ENCODE measurements around the gene ALDH18A1.
"Not testable (repeated sequence)": the region's sequence is repeated elsewhere in the genome, so short reads cannot be mapped to it uniquely, and the experiment has no call there.

The ALDH18A1 gene

GRCh38 chr10:95656291-95657164 is at the start of gene ALDH18A1:
ALDH18A1 (minus strand) TSS chr10:95656711; CDS start chr10:95653377, 3,334 bp downstream.
- peak; percentile 92 for DNase-seq

- DNase-seq: no peak
These were observed 41.9 kb upstream of the ALDH18A1 start for GRCh38 chr10:95698415-95698814.

GRCh38 chr10:95697429-95697828 is 40.9 kb upstream of the ALDH18A1 start:
- no peak for DNase-seq

GRCh38 chr10:95694665-95695064 is 38.2 kb upstream of the ALDH18A1 start:
- DNase-seq: no peak

GRCh38 chr10:95693668-95694534 is 37.4 kb upstream of the ALDH18A1 start, which contains the start of gene TCTN3:
TCTN3 (minus strand) TSS chr10:95693927; CDS start chr10:95693899, 28 bp downstream.
- DNase-seq: peak; percentile 97

GRCh38 chr10:95693071-95693667 is 36.7 kb upstream of the ALDH18A1 start:
- no peak for DNase-seq

- DNase-seq: no peak
These were observed 34.8 kb upstream of the ALDH18A1 start for GRCh38 chr10:95691281-95691680.

- DNase-seq: no peak
These were observed 32.1 kb upstream of the ALDH18A1 start for GRCh38 chr10:95688648-95689047.

- DNase-seq: no peak
These were observed 27.5 kb upstream of the ALDH18A1 start for GRCh38 chr10:95683966-95684365.

- no peak for DNase-seq
These were observed 19.0 kb upstream of the ALDH18A1 start for GRCh38 chr10:95675403-95676116.

- no peak for DNase-seq
These were observed 18.1 kb upstream of the ALDH18A1 start for GRCh38 chr10:95674643-95675042.

GRCh38 chr10:95672641-95673040 is 16.1 kb upstream of the ALDH18A1 start:
- not testable (repeated sequence) for DNase-seq

- DNase-seq: no peak
These were observed 8.0 kb upstream of the ALDH18A1 start for GRCh38 chr10:95664543-95664942.

GRCh38 chr10:95663496-95663895 is 7.0 kb upstream of the ALDH18A1 start:
- DNase-seq: no peak

- DNase-seq: no peak
These were observed 5.3 kb upstream of the ALDH18A1 start for GRCh38 chr10:95661818-95662217.

- DNase-seq: no peak
These were observed 3.8 kb upstream of the ALDH18A1 start for GRCh38 chr10:95660283-95660682.

- no peak for DNase-seq
These were observed 739 bp upstream of the ALDH18A1 start for GRCh38 chr10:95657250-95657649.

GRCh38 chr10:95655571-95656290 is 780 bp downstream of the ALDH18A1 start:
- DNase-seq: peak; percentile 23

GRCh38 chr10:95653895-95654294 is 2.6 kb downstream of the ALDH18A1 start:
- DNase-seq: no peak

- DNase-seq: no peak
These were observed 5.0 kb downstream of the ALDH18A1 start for GRCh38 chr10:95651346-95652060.

- no peak for DNase-seq
These were observed 6.3 kb downstream of the ALDH18A1 start for GRCh38 chr10:95650232-95650631.

Measured in stimulated activated CD4-positive, alpha-beta T cell treated with anti-CD3 and anti-CD28 coated beads, Interleukin-4, amount 100 ng/mL, for 24 hours (primary cell).